NCI-H524 (cell line): ENCODE results near the gene PDK4.

Experiments
- DNase-seq, 2 experiments: peaks; one replicate each; lab custom pipeline; 2025; lab: John Stamatoyannopoulos, UW

Gene PDK4

DNA sequence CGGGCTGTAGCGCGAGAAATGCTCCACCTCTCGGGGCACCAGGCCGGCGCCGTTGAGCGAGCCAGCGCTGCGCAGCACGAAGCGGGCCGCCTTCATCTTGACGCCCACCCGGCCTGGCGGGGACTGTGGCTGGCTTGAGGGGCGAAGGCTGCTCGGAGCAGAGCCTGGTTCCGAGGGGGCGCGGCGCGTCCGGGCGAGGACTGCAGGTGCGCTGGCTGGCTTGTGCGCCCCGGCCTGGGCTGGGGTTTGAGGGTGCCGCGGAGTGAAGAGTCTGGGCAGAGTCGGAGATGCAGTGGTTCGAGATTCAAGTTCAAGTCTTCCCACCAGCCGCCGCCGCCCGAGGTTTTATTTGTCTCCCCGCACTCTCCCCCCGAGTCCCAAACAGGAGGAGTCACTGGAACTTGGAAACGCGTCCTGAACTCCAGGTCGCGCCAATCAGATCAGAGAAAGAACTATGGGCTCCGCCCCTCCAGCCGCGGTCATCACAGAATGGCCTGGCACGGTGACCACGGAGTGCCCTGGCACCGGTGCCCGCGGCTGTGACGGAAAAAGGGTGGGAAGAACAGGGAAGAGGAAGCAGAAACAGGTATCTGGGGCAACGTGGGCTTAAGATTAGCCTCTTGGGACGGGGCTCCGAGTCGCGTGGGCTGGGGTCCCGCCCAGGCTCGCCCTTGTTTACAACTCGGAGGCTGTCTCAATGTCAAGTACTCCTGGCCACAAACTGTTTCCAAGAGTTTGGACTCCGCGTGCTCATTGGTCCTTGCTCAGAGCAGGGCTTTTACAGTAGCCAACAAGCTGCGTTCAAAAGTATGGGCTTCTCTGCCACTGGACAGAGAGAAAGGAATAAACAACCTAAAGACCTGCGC, at the start of gene PDK4:
TSS of gene PDK4 (minus strand) at position 319 of the 866 bp plus-strand sequence. CDS start at position 96, 223 bp downstream.
- peak in 1 of 2 experiments; percentile 38 for DNase-seq

GRCh38 chr7:95642173-95642572, 45.9 kb upstream of the PDK4 start:
- DNase-seq = no peak

- DNase-seq = no peak
Measured at GRCh38 chr7:95636140-95636940, 40.0 kb upstream of the PDK4 start.

- no peak for DNase-seq
Measured at GRCh38 chr7:95632609-95633008, 36.3 kb upstream of the PDK4 start.

GRCh38 chr7:95631527-95631926, 35.2 kb upstream of the PDK4 start:
- DNase-seq = no peak

DNA sequence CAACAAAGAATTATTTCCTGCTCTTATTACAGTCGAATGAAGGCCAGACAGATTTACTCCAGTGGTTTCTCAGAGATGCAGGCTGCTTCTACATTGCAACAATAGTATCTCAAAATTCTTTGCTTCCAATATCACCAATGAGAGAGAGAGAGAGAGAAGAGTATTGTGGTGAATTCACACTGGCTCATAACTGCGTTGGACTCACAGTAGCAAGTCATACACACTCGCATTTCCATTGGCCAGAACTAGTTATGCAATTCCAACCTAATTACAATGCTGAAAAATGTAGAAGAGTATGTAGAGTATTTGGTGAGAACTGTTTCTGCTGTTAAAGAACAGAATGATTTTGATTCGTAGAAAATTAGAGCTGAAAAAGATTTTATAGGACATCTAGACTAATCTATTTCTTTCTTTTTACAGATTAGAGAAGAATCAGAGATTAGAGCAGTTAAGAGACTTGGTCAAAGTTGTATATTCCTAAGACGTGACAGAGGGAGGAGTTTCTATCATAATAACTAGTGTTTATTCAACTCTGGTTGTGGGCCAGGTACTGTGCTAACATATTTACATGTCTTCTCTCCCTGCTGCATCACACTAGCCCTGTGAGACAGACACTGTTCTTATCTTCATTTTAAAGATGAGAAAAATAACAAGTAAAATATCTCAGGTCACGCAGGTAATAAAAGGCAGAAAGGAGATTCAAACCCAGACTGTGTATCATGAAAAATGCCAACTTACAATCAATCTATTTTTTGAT, 34.6 kb upstream of the PDK4 start:
- no peak for DNase-seq

GRCh38 chr7:95628831-95629439, 32.6 kb upstream of the PDK4 start:
- no peak for DNase-seq

DNA sequence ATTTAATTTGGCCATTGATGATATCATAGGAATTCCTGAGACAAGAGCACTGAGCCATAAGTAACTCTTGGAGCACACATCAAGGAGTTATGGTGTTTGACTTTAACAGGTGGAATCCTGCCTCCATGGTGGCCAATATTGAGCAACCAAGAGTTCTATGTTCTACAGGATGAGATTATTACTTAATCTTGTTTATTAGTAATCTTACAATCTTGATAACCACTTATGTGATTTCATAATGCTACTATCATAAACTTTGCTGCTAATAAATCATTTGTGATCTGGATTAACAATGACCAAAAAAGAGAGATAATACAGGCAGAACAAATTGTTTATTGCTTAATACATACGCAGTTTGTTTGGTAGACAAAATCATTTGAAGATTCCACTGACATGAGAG, 27.5 kb upstream of the PDK4 start:
- DNase-seq = no peak

GRCh38 chr7:95622859-95623258, 26.5 kb upstream of the PDK4 start:
- no peak for DNase-seq

DNA sequence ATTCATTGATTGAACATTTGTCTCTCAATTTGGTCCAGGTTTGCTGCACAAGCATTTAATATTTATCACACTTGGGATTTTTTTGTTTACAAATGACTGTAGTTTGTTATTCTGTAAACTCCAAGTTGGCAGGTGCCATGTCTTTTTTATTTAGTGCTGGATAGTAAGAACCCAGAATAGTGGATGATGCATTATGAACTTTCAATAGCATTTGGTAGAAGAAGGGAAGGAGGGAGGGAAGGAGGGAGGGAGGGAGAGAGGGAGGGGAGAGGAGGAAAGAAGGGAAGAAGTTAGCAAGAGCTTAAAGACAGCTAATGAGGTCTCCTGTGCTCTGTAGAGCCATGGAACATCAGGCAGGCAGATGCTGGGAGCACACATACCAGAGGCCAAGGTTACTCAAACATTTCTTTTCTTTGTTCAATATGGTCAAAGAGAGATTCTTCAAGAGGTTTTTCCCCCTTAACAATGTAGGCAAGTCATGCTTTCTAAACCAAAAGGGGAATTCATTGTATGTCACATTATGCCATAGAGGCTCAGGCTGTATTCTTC, 25.8 kb upstream of the PDK4 start:
- no peak for DNase-seq

GRCh38 chr7:95621404-95621803, 25.1 kb upstream of the PDK4 start:
- DNase-seq = no peak

- no peak for DNase-seq
Measured at GRCh38 chr7:95620631-95621030, 24.3 kb upstream of the PDK4 start.

GRCh38 chr7:95619921-95620320, 23.6 kb upstream of the PDK4 start:
- no peak for DNase-seq

- DNase-seq = no peak
Measured at GRCh38 chr7:95619517-95619916, 23.2 kb upstream of the PDK4 start.

DNA sequence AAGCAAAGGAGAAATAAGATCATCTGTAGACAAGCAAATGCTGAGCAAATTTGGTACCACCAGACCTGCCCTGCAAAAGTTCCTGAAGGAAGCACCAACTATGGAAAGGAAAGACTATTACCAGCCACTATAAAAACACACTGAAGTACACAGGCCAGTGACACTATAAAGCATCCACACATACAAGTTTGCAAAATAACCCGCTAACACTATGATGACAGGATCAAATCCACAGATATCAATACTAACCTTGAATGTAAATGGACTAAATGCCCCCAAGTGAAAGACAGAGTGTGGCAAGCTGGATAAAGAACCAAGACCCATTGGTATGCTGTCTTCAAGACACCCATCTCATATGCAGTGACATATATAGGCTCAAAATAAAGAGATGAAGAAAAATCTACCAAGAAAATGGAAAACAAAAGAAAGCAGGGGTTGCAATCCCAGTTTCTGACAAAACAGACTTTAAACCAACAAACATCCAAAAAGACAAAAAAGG, 18.2 kb upstream of the PDK4 start:
- DNase-seq = no peak

DNA sequence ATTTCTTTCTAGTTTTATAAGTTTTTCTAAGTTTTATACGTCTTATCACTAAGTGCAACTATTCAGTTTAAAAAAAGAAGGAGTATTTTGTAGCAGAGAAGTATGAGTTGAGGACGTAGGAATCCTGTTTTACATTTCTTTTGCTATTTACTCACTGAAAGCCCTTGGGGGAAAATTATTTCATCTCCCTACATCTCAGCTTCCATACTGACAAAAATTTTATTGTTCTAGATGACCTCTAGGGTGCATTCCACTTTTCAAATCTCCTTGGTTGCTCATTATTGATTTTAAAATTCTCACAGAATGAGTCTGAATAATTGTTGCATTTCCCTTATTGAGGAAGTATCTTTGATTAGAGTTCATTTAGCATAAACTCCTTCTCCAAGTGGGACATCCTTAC, 14.9 kb upstream of the PDK4 start:
- DNase-seq = no peak

GRCh38 chr7:95609277-95609971, 13.1 kb upstream of the PDK4 start:
- DNase-seq = peak in 1 of 2 experiments; percentile 25

DNA sequence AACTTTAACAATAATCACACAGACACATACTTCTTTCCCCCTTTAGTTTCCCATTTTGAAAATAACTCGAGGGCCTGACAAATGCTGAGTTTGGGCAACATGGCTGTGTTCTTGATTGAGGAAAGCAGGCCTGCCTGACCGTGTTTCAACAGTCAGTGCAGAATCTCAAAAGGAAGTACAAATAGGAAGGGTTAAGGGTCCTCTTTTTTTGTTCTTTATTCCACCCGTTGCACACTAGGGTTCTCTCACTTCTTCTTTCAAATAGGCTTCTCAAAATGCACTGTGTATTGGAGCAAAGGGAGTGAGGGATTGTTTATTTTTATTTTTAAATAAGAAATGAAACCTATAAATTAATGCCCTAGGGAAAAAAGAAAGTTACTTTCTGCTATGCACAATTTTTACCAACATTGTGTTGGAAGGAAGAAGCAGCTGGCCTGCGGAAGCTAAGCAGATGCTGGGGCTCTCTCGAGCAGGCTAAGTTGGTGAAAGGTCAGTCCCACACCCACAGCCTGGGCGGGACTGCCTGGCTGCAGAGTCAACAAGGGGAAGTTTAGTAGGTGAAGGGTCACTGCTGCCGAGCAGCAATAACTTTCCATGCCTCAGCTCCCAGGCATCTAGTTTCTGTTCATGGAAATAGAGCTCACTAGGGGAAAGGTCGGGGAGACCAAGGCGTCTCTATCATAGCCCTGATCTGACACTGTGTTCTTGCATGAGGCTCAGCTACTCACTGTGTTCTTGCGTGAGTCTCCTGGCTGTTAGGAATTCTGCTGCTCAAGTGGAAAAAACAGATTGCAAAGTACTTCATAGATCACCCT, 12.2 kb upstream of the PDK4 start:
- peak; percentile 71 to 87 for DNase-seq

DNA sequence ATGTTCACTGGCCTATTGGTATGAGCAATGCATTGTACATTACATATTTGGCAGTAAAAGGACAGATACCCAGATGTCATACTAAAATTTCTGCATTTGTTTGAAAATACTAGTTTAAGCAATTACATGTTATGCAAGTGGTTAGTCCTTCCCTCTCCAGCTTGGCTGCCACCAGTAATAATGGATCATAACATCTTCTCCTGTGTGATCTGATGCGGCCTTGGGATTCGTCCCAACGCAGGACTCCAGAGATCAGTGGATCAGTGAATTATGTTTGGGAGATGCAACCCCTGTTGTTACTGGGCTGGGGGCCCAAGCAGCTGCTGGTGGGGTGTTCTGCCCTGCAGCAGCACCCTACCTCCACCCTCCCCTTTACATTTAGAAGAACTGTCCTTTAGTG, 11.2 kb upstream of the PDK4 start:
- DNase-seq = no peak

GRCh38 chr7:95605275-95605674, 9.0 kb upstream of the PDK4 start:
- no peak for DNase-seq
